ENCODE results near the gene FKBP5. TPM values are rescaled to one million over a fixed set of nuclear protein-coding genes. Genes with fewer than 3 reads are reported as not detected.

Gene FKBP5
- total and polyA plus RNA-seq, 9 of the 15 experiments (the other 6 are each of a cell fraction or from before 2014, with no cell fraction given): 32.7 to 151 (median 75.0) TPM

DNA sequence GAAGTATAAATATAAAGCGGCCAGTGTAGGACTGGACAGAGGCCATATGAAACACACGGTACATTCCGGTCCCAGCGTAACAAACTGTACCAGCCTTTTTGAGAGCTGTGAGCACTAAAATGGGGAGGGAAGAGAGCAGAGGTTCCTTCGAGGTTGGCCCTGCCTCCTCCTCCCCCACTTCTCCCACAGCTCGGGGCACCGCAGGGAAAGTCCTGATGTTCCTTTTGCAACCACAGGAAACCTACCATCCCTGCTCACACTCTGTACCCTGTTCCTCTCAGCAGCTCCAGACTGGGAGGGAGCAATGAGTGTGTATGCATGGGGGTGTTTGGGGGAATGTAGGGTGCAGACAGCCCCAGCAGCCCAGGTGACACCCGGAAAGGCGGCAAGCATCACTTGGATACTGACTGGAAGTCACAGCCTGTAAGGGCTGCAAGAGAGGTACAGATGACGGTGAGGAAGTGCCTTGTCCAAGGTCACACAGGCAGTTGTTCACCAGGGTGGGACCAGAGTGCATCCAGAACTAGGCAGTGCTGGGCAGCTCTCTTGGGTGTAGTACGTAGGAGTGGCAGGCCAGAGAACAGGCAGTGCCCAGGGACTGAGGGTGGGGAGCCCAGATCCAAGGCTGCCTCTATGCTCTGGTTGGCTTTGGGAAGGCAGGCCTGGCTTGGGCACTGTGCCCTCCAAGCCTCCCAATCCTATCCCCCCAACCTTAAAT, 37.2 kb upstream of the FKBP5 start (continued):
- TF ChIP-seq, protein P1, sequence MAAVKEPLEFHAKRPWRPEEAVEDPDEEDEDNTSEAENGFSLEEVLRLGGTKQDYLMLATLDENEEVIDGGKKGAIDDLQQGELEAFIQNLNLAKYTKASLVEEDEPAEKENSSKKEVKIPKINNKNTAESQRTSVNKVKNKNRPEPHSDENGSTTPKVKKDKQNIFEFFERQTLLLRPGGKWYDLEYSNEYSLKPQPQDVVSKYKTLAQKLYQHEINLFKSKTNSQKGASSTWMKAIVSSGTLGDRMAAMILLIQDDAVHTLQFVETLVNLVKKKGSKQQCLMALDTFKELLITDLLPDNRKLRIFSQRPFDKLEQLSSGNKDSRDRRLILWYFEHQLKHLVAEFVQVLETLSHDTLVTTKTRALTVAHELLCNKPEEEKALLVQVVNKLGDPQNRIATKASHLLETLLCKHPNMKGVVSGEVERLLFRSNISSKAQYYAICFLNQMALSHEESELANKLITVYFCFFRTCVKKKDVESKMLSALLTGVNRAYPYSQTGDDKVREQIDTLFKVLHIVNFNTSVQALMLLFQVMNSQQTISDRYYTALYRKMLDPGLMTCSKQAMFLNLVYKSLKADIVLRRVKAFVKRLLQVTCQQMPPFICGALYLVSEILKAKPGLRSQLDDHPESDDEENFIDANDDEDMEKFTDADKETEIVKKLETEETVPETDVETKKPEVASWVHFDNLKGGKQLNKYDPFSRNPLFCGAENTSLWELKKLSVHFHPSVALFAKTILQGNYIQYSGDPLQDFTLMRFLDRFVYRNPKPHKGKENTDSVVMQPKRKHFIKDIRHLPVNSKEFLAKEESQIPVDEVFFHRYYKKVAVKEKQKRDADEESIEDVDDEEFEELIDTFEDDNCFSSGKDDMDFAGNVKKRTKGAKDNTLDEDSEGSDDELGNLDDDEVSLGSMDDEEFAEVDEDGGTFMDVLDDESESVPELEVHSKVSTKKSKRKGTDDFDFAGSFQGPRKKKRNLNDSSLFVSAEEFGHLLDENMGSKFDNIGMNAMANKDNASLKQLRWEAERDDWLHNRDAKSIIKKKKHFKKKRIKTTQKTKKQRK (IDR thresholded peaks at IDR 0.05; ENCODE audit: borderline replicate concordance, low read depth, low read length): no peak
- TF ChIP-seq SREBF2 (CRISPR knock-in tag; IDR thresholded peaks at IDR 0.05) (no peak), FOSL1 (tag; conservative IDR thresholded peaks at IDR 0.05) (no peak), HIVEP1 (CRISPR knock-in tag; IDR thresholded peaks at IDR 0.05) (no peak), HDAC6 (IDR thresholded peaks at IDR 0.05; ENCODE audit: low read depth, low read length) (no peak), FOXJ2 (tag; IDR thresholded peaks at IDR 0.05) (no peak), ZNF589 (CRISPR knock-in tag; IDR thresholded peaks at IDR 0.05; ENCODE audit: low read depth) (no peak)
- TF ChIP-seq, protein P2, sequence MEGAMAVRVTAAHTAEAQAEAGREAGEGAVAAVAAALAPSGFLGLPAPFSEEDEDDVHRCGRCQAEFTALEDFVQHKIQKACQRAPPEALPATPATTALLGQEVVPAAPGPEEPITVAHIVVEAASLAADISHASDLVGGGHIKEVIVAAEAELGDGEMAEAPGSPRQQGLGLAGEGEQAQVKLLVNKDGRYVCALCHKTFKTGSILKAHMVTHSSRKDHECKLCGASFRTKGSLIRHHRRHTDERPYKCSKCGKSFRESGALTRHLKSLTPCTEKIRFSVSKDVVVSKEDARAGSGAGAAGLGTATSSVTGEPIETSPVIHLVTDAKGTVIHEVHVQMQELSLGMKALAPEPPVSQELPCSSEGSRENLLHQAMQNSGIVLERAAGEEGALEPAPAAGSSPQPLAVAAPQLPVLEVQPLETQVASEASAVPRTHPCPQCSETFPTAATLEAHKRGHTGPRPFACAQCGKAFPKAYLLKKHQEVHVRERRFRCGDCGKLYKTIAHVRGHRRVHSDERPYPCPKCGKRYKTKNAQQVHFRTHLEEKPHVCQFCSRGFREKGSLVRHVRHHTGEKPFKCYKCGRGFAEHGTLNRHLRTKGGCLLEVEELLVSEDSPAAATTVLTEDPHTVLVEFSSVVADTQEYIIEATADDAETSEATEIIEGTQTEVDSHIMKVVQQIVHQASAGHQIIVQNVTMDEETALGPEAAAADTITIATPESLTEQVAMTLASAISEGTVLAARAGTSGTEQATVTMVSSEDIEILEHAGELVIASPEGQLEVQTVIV (CRISPR knock-in tag; IDR thresholded peaks at IDR 0.05; ENCODE audit: borderline replicate concordance): no peak
- TF ChIP-seq, protein P3, sequence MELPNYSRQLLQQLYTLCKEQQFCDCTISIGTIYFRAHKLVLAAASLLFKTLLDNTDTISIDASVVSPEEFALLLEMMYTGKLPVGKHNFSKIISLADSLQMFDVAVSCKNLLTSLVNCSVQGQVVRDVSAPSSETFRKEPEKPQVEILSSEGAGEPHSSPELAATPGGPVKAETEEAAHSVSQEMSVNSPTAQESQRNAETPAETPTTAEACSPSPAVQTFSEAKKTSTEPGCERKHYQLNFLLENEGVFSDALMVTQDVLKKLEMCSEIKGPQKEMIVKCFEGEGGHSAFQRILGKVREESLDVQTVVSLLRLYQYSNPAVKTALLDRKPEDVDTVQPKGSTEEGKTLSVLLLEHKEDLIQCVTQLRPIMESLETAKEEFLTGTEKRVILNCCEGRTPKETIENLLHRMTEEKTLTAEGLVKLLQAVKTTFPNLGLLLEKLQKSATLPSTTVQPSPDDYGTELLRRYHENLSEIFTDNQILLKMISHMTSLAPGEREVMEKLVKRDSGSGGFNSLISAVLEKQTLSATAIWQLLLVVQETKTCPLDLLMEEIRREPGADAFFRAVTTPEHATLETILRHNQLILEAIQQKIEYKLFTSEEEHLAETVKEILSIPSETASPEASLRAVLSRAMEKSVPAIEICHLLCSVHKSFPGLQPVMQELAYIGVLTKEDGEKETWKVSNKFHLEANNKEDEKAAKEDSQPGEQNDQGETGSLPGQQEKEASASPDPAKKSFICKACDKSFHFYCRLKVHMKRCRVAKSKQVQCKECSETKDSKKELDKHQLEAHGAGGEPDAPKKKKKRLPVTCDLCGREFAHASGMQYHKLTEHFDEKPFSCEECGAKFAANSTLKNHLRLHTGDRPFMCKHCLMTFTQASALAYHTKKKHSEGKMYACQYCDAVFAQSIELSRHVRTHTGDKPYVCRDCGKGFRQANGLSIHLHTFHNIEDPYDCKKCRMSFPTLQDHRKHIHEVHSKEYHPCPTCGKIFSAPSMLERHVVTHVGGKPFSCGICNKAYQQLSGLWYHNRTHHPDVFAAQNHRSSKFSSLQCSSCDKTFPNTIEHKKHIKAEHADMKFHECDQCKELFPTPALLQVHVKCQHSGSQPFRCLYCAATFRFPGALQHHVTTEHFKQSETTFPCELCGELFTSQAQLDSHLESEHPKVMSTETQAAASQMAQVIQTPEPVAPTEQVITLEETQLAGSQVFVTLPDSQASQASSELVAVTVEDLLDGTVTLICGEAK (IDR thresholded peaks at IDR 0.05): no peak
- TF ChIP-seq, protein P3 (CRISPR knock-in tag; IDR thresholded peaks at IDR 0.05): no peak
